ENCODE measurements around the gene DHRS2. TPM values are rescaled to one million over a fixed set of nuclear protein-coding genes. Genes with fewer than 3 reads are reported as not detected.
A peak's percentile ranks its signal among the peaks of the same experiment; 100 is the strongest.

DHRS2 gene
- total and polyA plus RNA-seq, 2 of the 13 experiments (the other 11 are each of a cell fraction or from before 2014, with no cell fraction given): 1,621 to 3,021 TPM

DNA sequence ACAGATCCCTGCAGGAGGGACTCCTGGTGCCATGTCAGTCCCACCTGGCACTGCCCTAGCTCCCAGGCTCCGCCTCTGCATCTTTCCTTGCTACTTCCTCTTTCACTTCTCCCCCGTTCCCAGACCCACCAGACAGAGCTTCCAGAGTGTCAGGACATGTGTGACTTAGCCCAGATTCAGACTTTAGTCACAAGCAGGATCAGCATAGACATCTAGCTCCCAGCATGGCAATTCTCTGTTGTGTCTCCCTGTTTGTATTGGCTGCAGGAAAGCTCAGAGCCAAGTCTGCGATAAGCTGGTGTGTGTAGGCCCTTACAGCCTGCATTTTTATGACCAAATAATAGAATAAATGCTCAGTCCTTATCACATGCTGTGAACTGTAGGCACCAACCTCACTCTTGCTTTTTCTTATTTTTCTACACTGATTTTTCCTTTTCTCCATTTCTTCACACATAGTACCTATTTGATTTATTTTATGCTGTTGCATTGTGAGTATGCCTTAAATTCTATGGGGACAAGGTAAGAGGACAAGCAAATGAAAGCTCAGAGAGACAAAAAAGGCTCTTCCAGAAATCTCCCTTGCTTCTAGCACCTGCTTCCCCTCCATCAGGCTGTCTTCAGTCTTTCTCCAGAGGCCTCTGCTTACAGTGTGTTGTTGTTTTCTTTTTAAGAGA lies 5.9 kb downstream of the DHRS2 start (continued):
- TF ChIP-seq, protein P1, sequence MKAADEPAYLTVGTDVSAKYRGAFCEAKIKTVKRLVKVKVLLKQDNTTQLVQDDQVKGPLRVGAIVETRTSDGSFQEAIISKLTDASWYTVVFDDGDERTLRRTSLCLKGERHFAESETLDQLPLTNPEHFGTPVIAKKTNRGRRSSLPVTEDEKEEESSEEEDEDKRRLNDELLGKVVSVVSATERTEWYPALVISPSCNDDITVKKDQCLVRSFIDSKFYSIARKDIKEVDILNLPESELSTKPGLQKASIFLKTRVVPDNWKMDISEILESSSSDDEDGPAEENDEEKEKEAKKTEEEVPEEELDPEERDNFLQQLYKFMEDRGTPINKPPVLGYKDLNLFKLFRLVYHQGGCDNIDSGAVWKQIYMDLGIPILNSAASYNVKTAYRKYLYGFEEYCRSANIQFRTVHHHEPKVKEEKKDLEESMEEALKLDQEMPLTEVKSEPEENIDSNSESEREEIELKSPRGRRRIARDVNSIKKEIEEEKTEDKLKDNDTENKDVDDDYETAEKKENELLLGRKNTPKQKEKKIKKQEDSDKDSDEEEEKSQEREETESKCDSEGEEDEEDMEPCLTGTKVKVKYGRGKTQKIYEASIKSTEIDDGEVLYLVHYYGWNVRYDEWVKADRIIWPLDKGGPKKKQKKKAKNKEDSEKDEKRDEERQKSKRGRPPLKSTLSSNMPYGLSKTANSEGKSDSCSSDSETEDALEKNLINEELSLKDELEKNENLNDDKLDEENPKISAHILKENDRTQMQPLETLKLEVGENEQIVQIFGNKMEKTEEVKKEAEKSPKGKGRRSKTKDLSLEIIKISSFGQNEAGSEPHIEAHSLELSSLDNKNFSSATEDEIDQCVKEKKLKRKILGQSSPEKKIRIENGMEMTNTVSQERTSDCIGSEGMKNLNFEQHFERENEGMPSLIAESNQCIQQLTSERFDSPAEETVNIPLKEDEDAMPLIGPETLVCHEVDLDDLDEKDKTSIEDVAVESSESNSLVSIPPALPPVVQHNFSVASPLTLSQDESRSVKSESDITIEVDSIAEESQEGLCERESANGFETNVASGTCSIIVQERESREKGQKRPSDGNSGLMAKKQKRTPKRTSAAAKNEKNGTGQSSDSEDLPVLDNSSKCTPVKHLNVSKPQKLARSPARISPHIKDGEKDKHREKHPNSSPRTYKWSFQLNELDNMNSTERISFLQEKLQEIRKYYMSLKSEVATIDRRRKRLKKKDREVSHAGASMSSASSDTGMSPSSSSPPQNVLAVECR (CRISPR knock-in tag; IDR thresholded peaks at IDR 0.05; ENCODE audit: borderline replicate concordance): no peak; the same call in 1 of the 2 replicates
- no peak for TF ChIP-seq SCMH1 (CRISPR knock-in tag; IDR thresholded peaks at IDR 0.05; ENCODE audit: borderline replicate concordance)
- TF ChIP-seq, protein P2, sequence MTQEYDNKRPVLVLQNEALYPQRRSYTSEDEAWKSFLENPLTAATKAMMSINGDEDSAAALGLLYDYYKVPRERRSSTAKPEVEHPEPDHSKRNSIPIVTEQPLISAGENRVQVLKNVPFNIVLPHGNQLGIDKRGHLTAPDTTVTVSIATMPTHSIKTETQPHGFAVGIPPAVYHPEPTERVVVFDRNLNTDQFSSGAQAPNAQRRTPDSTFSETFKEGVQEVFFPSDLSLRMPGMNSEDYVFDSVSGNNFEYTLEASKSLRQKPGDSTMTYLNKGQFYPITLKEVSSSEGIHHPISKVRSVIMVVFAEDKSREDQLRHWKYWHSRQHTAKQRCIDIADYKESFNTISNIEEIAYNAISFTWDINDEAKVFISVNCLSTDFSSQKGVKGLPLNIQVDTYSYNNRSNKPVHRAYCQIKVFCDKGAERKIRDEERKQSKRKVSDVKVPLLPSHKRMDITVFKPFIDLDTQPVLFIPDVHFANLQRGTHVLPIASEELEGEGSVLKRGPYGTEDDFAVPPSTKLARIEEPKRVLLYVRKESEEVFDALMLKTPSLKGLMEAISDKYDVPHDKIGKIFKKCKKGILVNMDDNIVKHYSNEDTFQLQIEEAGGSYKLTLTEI (CRISPR knock-in tag; conservative IDR thresholded peaks at IDR 0.05): no peak
- TF ChIP-seq ZNF33A (CRISPR knock-in tag; IDR thresholded peaks at IDR 0.05; ENCODE audit: borderline replicate concordance): no peak
- no peak for TF ChIP-seq SIN3A (IDR thresholded peaks at IDR 0.05; ENCODE audit: borderline replicate concordance, low read depth, low read length)
- no peak for TF ChIP-seq ZNF530 (CRISPR knock-in tag; IDR thresholded peaks at IDR 0.05; ENCODE audit: low read depth)
- TF ChIP-seq MEIS2 (CRISPR knock-in tag; IDR thresholded peaks at IDR 0.05): no peak; the same call in 1 of the 2 replicates
- TF ChIP-seq HDAC1 (CRISPR knock-in tag; IDR thresholded peaks at IDR 0.05): no peak
- 0 out of 2 replicates have a peak, but pooled peaks have one; percentile 13 for TF ChIP-seq NFYC (CRISPR knock-in tag; IDR thresholded peaks at IDR 0.05)
- no peak for TF ChIP-seq HOXA9 (CRISPR knock-in tag; IDR thresholded peaks at IDR 0.05; ENCODE audit: borderline replicate concordance)
- TF ChIP-seq POGZ (CRISPR knock-in tag; IDR thresholded peaks at IDR 0.05): no peak
- no peak for TF ChIP-seq ZNF180 (CRISPR knock-in tag; IDR thresholded peaks at IDR 0.05; ENCODE audit: borderline replicate concordance, low read depth)
- no peak for TF ChIP-seq NFRKB (IDR thresholded peaks at IDR 0.05)
- no peak for TF ChIP-seq ZNF674 (CRISPR knock-in tag; IDR thresholded peaks at IDR 0.05; ENCODE audit: low read depth)
- TF ChIP-seq, protein P3, sequence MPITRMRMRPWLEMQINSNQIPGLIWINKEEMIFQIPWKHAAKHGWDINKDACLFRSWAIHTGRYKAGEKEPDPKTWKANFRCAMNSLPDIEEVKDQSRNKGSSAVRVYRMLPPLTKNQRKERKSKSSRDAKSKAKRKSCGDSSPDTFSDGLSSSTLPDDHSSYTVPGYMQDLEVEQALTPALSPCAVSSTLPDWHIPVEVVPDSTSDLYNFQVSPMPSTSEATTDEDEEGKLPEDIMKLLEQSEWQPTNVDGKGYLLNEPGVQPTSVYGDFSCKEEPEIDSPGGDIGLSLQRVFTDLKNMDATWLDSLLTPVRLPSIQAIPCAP (CRISPR knock-in tag; IDR thresholded peaks at IDR 0.05; ENCODE audit: low read depth): no peak
- no peak for TF ChIP-seq DNMT1 (CRISPR knock-in tag; IDR thresholded peaks at IDR 0.05)
- no peak for TF ChIP-seq ZFP37 (CRISPR knock-in tag; IDR thresholded peaks at IDR 0.05; ENCODE audit: borderline replicate concordance)
- TF ChIP-seq ZNF768 (CRISPR knock-in tag; IDR thresholded peaks at IDR 0.05): peak; percentile 61; the same call in 1 of the 2 replicates

All from HepG2 (cell line).